ENCODE results near the gene EMILIN1. TPM values are rescaled to one million over a fixed set of nuclear protein-coding genes. Genes with fewer than 3 reads are reported as not detected.
"Not testable (repeated sequence)": the region's sequence is repeated elsewhere in the genome, so short reads cannot be mapped to it uniquely, and the experiment has no call there.

The EMILIN1 gene
- total RNA-seq, 2 donors from 2014 or later, result 41.1 to 46.6 TPM

- DNase-seq (no peak), ATAC-seq (no peak)
- intact Hi-C loops (cut with DNase I), result no loop called here
These were observed 21.6 kb downstream of the EMILIN1 start for GRCh38 chr2:27100036-27100435.

GRCh38 chr2:27102329-27102728 is 23.9 kb downstream of the EMILIN1 start:
- intact Hi-C loops (cut with DNase I), result no loop called here
- DNase-seq (no peak), ATAC-seq (no peak)

- no peak for DNase-seq
- intact Hi-C loops (cut with DNase I), result no loop called here
- no peak for ATAC-seq
These were observed 27.6 kb downstream of the EMILIN1 start for GRCh38 chr2:27105981-27106380.

GRCh38 chr2:27108221-27108620 is 29.8 kb downstream of the EMILIN1 start:
- intact Hi-C loops (cut with DNase I), result no loop called here
- DNase-seq, result no peak
- ATAC-seq, result no peak

- no peak for DNase-seq
- ATAC-seq, result no peak
- intact Hi-C loops (cut with DNase I), result no loop called here
These were observed 30.7 kb downstream of the EMILIN1 start for GRCh38 chr2:27109083-27109482.

GRCh38 chr2:27110603-27111352 is 32.4 kb downstream of the EMILIN1 start:
- intact Hi-C loops (cut with DNase I); DNase-seq; ATAC-seq: not testable (repeated sequence)

GRCh38 chr2:27111392-27112078 is 33.1 kb downstream of the EMILIN1 start:
- ATAC-seq; DNase-seq; intact Hi-C loops (cut with DNase I): not testable (repeated sequence)

- ATAC-seq (no peak), DNase-seq (no peak)
- intact Hi-C loops (cut with DNase I), result no loop called here
These were observed 37.1 kb downstream of the EMILIN1 start for GRCh38 chr2:27115519-27115918.

- ATAC-seq, result no peak
- intact Hi-C loops (cut with DNase I), result no loop called here
- DNase-seq, result no peak
These were observed 39.6 kb downstream of the EMILIN1 start for GRCh38 chr2:27117995-27118524.

- intact Hi-C loops (cut with DNase I), result no loop called here
- DNase-seq (no peak), ATAC-seq (peak; percentile 20 to 28)
These were observed 40.3 kb downstream of the EMILIN1 start, which contains the start of gene CGREF1 for GRCh38 chr2:27118525-27119329. TSS of gene CGREF1 (minus strand) at chr2:27119128. CDS start at chr2:27104366, 14,762 bp downstream.

GRCh38 chr2:27119330-27119670 is 40.9 kb downstream of the EMILIN1 start:
- ATAC-seq; DNase-seq; intact Hi-C loops (cut with DNase I): not testable (repeated sequence)

- no peak for DNase-seq
- no peak for ATAC-seq
- intact Hi-C loops (cut with DNase I), result no loop called here
These were observed 43.5 kb downstream of the EMILIN1 start for GRCh38 chr2:27121906-27122305.

GRCh38 chr2:27122791-27123190 is 44.4 kb downstream of the EMILIN1 start:
- ATAC-seq (no peak), DNase-seq (no peak)
- intact Hi-C loops (cut with DNase I), result no loop called here

- DNase-seq, result peak; percentile 74
- intact Hi-C loops (cut with DNase I), result no loop called here
- ATAC-seq, result peak; percentile 84 to 86
These were observed 45.1 kb downstream of the EMILIN1 start, which contains the start of gene ABHD1 for GRCh38 chr2:27123302-27124150. TSS of gene ABHD1 (plus strand) at chr2:27123815. CDS start at chr2:27123949, 134 bp downstream.

- DNase-seq, result no peak
- intact Hi-C loops (cut with DNase I), result no loop called here
- no peak for ATAC-seq
These were observed 46.7 kb downstream of the EMILIN1 start for GRCh38 chr2:27125104-27125503.

GRCh38 chr2:27126252-27126710 is 47.9 kb downstream of the EMILIN1 start:
- no peak for DNase-seq
- intact Hi-C loops (cut with DNase I), result no loop called here
- ATAC-seq, result peak; percentile 4 to 62

GRCh38 chr2:27127883-27128667 is 49.7 kb downstream of the EMILIN1 start:
- no peak for ATAC-seq
- intact Hi-C loops (cut with DNase I), result no loop called here
- no peak for DNase-seq

All from left cardiac atrium (tissue), 4 donors.